Osteoblast (primary cell): ENCODE results near the gene ST6GALNAC2. TPM values are rescaled to one million over a fixed set of nuclear protein-coding genes. Genes with fewer than 3 reads are reported as not detected.

ENCODE experiments used
- DNase-seq: peaks from one replicate; pipeline ENCODE4 v3.0.0; 2011; ENCODE audit warnings: low spot score, mixed read lengths; ENCODE audit not compliant: insufficient read length; ENCODE audit errors: missing footprints
- H2AFZ ChIP-seq: 2 replicates; pipeline ENCODE4 v1.6.0; 2011; ENCODE audit warnings: mild to moderate bottlenecking, low read length
- H3K27ac ChIP-seq: 2 replicates; pipeline ENCODE4 v1.5.1; 2011; ENCODE audit warnings: mild to moderate bottlenecking, low read depth, low read length, moderate library complexity
- H3K27me3 ChIP-seq: 2 replicates; pipeline ENCODE4 v1.6.0; 2012; ENCODE audit warnings: mild to moderate bottlenecking, control low read depth, inconsistent platforms, low read length, moderate library complexity; ENCODE audit not compliant: insufficient read depth
- H3K36me3 ChIP-seq: 2 replicates; pipeline ENCODE4 v1.5.1; 2011; ENCODE audit warnings: mild to moderate bottlenecking, low read length, control low read depth, moderate library complexity; ENCODE audit not compliant: insufficient read depth
- H3K4me1 ChIP-seq: 2 replicates; pipeline ENCODE4 v1.5.1; 2011; ENCODE audit warnings: mild to moderate bottlenecking, low read length, control low read depth, moderate library complexity; ENCODE audit not compliant: insufficient read depth
- H3K4me2 ChIP-seq: 2 replicates; pipeline ENCODE4 v1.6.0; 2011; ENCODE audit warnings: mild to moderate bottlenecking, low read length; ENCODE audit not compliant: insufficient read depth
- H3K4me3 ChIP-seq: fragments of 200-600 bp; sonication (generic); 3 replicates; pipeline ENCODE4 v1.5.1; 2012; ENCODE audit warnings: mild to moderate bottlenecking, low read length, inconsistent platforms; ENCODE audit not compliant: insufficient read depth
- H3K79me2 ChIP-seq: 2 replicates; pipeline ENCODE4 v1.6.0; 2012; ENCODE audit warnings: mild to moderate bottlenecking, low read length, control low read depth, inconsistent platforms; ENCODE audit not compliant: insufficient read depth
- H3K9me3 ChIP-seq: 2 replicates; pipeline ENCODE4 v1.5.1; 2011; ENCODE audit warnings: low read depth, low read length, control low read depth
- H4K20me1 ChIP-seq: 2 replicates; pipeline ENCODE4 v1.6.0; 2012; ENCODE audit warnings: mild to moderate bottlenecking, low read length, control low read depth; ENCODE audit not compliant: insufficient read depth
- total RNA-seq: library from RNA; depleted of rRNA; stranded (reverse); fragments of >200 nt; gene quantifications from 2 replicates; pipeline ENCODE4 v1.2.3, GENCODE V29; 2012
- TF ChIP-seq, protein P1 (sequence below): IDR thresholded peaks from 2 replicates; pipeline ENCODE4 v1.5.1; 2011; ENCODE audit warnings: mild to moderate bottlenecking, low read depth, low read length, moderate library complexity; ENCODE audit errors: extremely low read depth

Gene ST6GALNAC2
- total RNA-seq, 1 donor = 0.36 TPM

DNA sequence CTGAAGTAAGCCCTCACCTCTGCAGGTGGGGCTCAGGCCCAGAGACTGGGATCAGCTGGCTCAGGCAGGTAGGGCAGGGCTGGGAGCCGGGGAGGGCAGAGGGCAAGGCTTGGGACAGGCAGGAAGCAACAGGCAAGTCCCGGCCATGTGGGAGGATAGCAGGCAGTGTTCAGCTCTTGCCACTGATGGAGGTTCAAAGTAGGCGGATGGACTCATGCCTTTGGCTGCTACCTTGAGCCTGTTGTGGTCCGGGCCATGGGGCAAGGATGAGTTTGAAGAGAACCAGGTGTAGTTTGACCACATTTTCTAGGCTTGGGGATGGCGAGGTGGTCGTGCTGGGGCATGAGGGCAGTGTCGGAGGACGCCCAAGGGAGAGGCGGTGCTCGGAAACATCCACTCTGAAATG, 43.1 kb downstream of the ST6GALNAC2 start:
- H3K4me1 ChIP-seq = peaks cover 29% of the 10 kb centered on the region
- DNase-seq = peak; percentile 13
- no peak overlapping the region for H3K27ac ChIP-seq
- H3K36me3 ChIP-seq = no peaks in the 10 kb centered on the region
- no peak overlapping the region for H3K4me2 ChIP-seq
- H4K20me1 ChIP-seq = no peaks in the 10 kb centered on the region
- peaks cover 15% of the 10 kb centered on the region for H3K27me3 ChIP-seq
- H3K4me3 ChIP-seq = no peak overlapping the region
- no peaks in the 10 kb centered on the region for H3K79me2 ChIP-seq
- TF ChIP-seq, protein P1, sequence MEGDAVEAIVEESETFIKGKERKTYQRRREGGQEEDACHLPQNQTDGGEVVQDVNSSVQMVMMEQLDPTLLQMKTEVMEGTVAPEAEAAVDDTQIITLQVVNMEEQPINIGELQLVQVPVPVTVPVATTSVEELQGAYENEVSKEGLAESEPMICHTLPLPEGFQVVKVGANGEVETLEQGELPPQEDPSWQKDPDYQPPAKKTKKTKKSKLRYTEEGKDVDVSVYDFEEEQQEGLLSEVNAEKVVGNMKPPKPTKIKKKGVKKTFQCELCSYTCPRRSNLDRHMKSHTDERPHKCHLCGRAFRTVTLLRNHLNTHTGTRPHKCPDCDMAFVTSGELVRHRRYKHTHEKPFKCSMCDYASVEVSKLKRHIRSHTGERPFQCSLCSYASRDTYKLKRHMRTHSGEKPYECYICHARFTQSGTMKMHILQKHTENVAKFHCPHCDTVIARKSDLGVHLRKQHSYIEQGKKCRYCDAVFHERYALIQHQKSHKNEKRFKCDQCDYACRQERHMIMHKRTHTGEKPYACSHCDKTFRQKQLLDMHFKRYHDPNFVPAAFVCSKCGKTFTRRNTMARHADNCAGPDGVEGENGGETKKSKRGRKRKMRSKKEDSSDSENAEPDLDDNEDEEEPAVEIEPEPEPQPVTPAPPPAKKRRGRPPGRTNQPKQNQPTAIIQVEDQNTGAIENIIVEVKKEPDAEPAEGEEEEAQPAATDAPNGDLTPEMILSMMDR = no peak
- H3K9me3 ChIP-seq = no peaks in the 10 kb centered on the region
- no peak overlapping the region for H2AFZ ChIP-seq

DNA sequence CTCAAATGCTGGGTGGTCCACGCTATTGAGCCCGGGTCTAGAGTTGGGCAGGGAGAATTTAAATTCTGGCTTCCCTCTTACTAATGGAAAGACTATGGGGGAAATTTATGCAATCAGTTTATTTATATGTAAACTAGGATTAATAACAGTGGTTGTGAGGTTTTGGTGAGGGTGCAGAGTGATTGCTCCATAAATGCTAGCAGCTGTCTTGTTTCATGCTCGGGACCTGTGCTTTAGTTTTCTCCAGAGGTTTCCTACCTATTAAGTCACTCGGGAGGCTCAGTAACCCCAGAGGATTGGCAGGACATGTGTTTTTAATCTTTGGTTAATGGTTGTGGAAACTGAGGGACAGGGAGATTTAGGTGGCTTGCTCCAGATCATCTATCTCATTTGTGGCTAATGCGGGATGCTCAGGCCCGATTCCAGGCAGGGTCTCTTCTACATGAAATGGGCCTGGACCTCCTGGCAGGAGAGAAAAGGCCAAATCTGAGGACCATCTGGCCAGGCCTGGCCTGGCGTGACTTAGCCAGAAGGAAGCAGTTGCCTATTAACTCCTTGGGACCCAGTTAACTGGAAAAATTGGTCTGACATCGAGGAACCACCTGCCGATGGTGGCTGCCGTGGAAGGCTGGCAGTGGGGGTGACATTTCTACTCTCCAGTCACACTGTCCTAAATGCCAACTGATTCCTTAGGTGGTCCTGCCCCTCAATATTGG, 43.8 kb downstream of the ST6GALNAC2 start:
- H2AFZ ChIP-seq = no peak overlapping the region
- no peak overlapping the region for H3K4me2 ChIP-seq
- TF ChIP-seq, protein P1 = no peak
- H3K9me3 ChIP-seq = no peaks in the 10 kb centered on the region
- no peaks in the 10 kb centered on the region for H3K36me3 ChIP-seq
- no peak overlapping the region for H3K27ac ChIP-seq
- no peak overlapping the region for H3K4me3 ChIP-seq
- H3K27me3 ChIP-seq = peaks cover 19% of the 10 kb centered on the region
- peak; percentile 64 for DNase-seq
- H4K20me1 ChIP-seq = no peaks in the 10 kb centered on the region
- H3K4me1 ChIP-seq = peaks cover 24% of the 10 kb centered on the region
- no peaks in the 10 kb centered on the region for H3K79me2 ChIP-seq

DNA sequence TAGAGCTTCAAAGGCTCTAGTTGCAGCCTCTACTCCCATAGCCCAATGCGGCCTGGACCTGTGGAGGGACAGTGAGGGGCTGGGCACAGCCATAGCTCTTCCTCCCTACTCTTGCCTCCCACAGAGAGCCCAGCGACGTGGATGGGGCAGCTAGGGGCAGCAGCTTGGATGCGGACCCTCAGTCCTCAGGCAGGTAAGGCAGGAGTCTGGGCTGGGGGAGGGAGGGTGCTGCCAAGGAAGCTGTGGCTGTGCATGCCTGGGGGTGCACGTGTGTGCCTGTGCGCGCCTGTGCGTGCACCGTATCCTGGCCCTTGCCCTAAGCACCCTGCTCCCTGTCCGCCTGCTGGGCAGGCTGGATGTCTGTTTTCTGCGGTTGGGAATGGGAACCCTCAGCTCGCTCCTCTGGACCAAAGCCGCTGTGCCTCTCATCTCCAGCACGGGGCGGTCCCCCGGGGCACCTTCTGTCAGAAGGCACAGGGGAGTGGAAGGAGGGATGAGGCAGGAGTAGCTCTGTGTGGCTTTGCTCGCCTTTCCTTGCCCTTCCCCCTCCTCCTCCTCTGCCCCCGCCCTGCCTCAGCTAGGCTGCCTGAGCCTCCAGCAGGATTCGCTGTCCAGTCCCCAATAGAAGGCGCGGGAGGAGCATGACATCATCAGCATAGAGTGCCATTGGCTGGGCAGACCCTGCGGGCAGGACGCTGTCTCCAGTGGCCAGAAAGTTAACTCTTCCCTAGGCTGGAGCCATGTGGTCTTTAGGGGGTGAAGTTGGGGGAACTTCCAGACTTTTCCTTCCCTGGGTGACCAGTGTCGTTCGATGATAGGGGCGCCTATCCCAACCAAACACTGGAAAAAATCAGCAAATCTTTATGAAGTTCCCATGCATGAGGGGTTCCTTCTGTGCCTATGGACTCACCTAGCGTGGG, 45.0 kb downstream of the ST6GALNAC2 start:
- H2AFZ ChIP-seq = peak overlapping the region; percentile 94

More for the DNA sequence above, 45.0 kb downstream of the ST6GALNAC2 start:
- TF ChIP-seq, protein P1 = peak; percentile 17
- Histone ChIP-seq H3K27me3 (peaks cover 24% of the 10 kb centered on the region), H3K27ac (peak overlapping the region; percentile 69), H3K36me3 (no peaks in the 10 kb centered on the region), H3K4me2 (peak overlapping the region; percentile 88), H3K4me3 (peak overlapping the region; percentile 72), H4K20me1 (no peaks in the 10 kb centered on the region), H3K9me3 (no peaks in the 10 kb centered on the region), H3K79me2 (peaks cover 2% of the 10 kb centered on the region), H3K4me1 (peaks cover 15% of the 10 kb centered on the region)
- peak; percentile 100 for DNase-seq
